Head of caudate nucleus (tissue), 42 donors: ENCODE results near the gene ZNF385D.

Experiments used
- DNase-seq, 42 donors: peaks; one replicate each; pipeline versions ENCODE4 v3.0.0 to v3.0.0-alpha.2; 2020 to 2021; ENCODE audit warnings: mixed read lengths in 7 of 42
- intact Hi-C: fragments of 100-400 bp; cut with DNase I; formaldehyde crosslinking; loops from one replicate; pipeline ENCODE4 v1.15.0; 2022

ZNF385D gene, protein sequence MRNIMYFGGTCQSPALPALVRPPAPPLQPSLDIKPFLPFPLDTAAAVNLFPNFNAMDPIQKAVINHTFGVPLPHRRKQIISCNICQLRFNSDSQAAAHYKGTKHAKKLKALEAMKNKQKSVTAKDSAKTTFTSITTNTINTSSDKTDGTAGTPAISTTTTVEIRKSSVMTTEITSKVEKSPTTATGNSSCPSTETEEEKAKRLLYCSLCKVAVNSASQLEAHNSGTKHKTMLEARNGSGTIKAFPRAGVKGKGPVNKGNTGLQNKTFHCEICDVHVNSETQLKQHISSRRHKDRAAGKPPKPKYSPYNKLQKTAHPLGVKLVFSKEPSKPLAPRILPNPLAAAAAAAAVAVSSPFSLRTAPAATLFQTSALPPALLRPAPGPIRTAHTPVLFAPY

GRCh38 chr3:21750831-21751391 lies at the start of gene ZNF385D:
ZNF385D (minus strand) TSS chr3:21751210; CDS start chr3:21750916, 294 bp downstream.
- intact Hi-C loops: no loop called here

DNA sequence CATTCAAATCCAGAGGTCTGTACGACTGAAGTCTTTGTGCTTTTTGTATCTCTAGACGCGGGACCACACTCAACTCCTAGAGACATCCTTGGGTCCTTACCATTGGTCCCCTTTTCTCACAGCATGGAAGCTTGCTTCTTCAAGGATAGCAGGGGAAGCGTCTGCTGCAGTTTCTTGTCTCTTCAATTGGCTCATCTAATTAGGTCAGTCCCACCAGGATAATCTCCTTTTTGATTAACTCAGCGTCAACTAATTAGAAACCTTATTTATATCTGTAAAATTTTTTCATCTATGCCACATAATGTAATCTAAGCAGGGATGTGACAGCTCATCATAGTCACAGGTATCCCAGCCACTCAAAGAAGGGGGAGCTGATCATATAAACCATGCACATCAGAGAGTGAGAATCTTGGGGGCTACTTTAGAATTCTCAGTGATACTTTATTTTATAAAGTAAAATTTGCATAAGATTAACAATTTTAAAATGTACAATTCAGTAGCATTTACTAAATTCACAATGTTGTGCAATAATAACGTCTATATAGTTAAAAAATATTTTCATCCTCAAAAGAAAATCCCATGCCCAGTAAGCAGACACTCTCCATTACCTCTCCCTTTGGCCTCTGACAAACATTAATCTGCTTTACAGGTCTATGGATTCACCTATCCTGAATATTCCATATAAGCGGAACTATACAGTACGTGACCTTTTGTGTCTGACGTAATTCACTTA lies 47.5 kb upstream of the ZNF385D start:
- no peak for DNase-seq
- intact Hi-C loops: no loop called here

More at GRCh38 chr3:21750831-21751391, at the start of gene ZNF385D:
- peak; percentile 8 to 73 (median 51) for DNase-seq

- intact Hi-C loops: no loop called here
- no peak for DNase-seq
Measured at GRCh38 chr3:21795921-21796320, 44.9 kb upstream of the ZNF385D start.

DNA sequence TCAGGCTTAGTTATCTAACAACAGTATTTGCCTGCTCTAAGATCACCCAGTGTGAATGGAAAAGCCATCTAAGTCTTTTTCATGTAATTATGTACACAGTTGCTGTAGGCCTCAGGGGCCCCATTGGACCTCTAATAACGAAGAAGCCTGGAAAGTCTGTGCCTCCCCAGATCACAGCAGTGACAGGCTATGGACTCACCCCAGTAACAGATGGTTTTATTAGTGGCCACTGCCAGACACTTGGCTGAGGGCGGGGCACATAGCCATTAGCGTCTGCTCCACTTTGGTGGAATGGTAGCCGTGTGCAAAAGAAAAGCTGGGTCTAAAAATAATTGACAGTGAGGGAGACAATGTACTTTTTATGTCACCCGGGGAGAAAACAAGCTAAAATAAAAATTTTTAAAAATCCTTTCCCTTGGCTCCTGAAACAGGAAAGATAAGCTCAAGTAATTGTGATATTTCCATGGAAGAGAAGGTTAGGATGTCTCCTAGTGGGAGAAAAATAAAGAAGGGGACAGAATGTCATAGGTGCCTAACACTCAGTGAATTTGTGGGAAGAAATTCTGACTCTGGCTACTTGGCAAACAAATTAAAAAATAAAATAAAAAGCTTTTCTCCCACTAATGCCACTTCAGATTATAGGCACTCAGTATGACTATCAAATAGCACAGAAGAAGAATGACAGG lies 44.3 kb upstream of the ZNF385D start:
- intact Hi-C loops: no loop called here
- DNase-seq: no peak

GRCh38 chr3:21794291-21794690 lies 43.3 kb upstream of the ZNF385D start:
- intact Hi-C loops: no loop called here
- DNase-seq: no peak

DNA sequence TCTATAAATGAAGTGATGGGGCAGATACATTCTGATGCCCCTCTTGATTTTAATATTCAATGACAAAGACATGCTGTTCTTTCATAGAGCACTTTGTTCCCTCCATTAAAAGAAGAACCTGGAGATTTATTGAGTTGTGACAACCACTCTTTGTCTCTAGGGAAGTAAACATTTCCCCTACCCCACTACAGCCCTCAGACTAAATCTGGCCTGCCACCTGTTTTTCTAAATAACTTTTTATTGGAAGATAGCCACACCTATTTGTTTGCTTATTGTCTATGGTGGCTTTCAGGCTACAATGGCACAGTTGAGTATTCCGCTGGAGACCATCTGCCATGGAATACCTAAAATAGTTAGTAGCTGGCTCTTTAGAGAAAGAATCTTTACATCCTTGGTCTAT lies 41.2 kb upstream of the ZNF385D start:
- DNase-seq: no peak
- intact Hi-C loops: no loop called here

DNA sequence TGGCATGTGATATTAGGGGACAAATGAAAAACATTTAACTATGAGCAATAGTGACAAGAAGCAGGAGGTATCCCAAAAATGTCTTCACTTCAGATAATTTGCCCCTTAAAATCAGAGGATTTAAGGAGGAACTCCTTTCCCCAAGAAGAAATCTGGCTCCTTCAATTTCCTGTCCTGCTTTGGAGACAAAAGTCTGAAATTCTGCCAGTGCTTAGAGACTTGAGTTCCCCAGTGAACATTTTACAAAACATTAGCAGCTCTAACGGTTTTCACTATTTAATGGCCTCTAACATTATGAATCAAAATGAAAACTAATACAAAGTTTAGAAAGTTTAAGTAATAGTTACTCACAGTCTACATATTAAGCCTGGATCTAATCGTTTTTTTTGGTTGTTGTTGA lies 40.3 kb upstream of the ZNF385D start:
- intact Hi-C loops: no loop called here
- no peak for DNase-seq

DNA sequence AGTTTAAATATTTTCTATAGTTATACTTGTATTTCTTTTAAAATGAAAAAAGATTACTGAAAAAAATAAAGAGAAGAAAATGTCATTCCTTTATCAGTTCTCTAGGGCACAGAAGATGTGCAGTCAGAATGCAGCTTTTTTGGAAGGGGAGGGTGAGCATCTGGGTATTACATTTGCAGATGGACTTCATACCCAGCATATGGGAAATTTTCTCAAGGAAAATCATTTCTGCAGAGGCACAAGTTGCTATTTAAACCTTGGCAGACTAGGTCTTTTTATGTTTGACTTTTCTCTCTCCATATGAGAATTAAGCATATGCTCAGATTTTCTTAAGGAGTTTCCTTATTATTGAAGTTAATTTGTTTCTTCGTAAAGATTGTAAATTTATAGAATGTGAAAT lies 39.5 kb upstream of the ZNF385D start:
- DNase-seq: no peak
- intact Hi-C loops: no loop called here

DNA sequence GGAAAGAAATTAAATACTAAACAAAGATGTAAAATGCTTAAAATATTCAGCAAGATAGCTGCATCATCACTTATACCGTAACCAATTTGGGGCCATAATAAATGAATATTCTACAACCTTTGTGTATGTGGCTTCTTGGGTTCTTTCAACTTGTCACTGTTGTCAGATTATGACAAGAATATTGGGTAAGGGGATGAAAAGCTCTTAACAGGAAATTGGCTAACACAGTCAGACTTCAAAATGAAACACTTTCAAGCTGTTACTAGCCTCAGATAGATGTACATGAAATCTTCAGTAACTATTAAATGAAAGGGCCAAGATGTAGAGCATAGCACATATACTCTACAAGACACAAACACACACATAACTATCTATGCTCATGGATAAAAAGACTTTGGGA lies 38.7 kb upstream of the ZNF385D start:
- intact Hi-C loops: no loop called here
- no peak for DNase-seq

DNA sequence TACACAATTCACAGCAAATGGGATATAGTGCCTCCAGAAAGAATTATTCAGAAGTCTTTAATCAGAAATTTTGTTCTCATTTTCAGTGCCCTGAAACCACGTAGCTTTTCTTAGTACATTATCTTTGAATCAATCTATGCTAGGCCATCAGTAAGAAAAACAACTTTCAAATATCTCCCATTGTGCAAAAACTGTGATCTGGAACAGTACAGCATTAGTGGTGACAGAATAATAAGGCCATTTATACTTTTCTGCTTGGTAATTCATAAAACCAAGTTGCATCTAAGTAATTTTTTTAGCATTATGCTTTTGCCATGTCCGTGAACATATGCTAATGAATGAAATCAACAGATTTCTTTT lies 35.4 kb upstream of the ZNF385D start:
- intact Hi-C loops: no loop called here
- DNase-seq: no peak

DNA sequence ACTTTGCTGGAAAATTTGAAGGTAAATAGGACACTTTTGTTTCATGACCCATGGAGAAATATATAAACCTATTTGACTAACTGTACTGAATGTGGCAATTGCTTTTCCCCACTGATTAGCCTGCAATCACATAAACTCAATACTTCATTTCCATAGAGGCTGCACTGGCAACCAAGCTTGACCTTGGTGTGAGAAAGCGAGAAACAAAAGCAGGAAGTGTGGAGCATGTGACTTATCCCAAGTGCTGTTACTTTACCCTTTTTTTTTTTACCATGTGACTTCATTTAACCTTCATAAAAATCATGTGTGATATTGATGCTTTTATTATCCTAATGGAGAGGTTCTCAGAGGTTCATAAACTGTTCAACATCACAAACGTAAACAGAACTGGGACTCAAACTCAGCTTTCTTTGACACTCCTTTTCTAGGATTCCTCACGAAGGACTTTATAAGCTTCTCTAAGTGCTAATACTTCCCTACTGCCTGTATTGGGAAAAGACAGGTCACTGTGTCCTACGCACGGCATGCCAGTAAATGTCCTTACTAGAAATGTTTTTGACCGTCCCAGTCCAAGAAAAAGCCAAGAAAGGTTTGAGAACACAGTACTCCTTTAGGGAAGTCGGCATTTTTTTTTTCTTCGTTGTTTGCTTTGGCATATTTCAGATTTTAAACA lies 34.9 kb upstream of the ZNF385D start:
- intact Hi-C loops: no loop called here
- DNase-seq: no peak

DNA sequence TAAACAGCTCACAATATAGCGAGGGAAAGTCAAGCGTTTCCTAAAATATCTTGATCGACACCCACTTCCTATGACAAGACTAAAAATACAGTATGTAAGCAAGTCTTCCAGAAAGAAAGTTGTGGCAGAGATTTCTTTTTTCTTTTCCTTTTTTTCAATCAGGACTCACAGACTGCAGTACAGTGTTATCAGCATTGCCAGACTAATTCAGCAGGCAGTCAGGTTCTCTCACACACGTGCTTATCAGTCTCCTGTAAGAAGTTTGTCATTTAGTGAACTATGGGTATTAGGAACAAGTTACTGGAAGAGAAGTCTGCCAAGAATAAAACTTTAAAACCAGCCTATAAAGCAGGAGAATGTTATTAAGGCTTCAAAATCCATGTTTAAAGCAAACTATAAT lies 32.8 kb upstream of the ZNF385D start:
- intact Hi-C loops: no loop called here
- peak in 2 of 42 donors; percentile 16 to 27 for DNase-seq

DNA sequence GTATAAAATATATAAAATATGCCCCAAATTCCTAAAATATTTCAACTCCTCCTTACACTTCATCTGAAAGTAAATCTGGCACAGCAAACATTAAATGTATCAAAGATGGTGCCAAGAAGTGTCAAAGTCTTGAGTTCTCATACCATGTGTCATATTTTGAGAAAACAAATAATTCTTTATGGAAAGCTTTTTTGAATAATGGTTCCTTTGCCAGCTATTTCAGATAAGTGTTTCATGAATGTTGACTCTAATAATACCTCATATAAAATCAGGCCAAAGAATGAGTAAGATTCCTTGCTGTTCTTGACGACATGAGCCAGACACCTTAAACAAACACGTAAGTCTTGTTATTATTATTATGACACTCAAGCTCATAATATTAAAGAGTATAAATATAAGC lies 30.3 kb upstream of the ZNF385D start:
- intact Hi-C loops: no loop called here
- no peak for DNase-seq

DNA sequence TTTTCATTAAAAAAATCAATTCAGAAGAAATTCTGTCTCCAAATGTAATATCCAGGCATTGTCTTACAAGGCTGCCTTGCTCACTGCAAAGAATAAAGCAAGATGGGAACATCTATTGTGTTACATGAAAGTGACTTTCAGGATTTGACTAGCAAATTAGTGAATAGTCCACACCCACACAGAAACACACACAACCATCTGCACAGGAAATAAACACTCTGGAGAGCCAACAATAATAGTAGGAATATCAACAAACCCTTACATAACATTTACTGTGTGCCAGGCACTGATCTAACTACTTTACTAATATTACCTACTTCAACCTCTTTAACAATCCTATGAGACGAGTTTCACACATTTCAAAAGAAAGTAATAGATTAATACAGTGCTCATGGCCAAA lies 28.9 kb upstream of the ZNF385D start:
- intact Hi-C loops: no loop called here
- no peak for DNase-seq

GRCh38 chr3:21778715-21779114 lies 27.7 kb upstream of the ZNF385D start:
- DNase-seq: no peak
- intact Hi-C loops: no loop called here

GRCh38 chr3:21777821-21778220 lies 26.8 kb upstream of the ZNF385D start:
- intact Hi-C loops: no loop called here
- no peak for DNase-seq

DNA sequence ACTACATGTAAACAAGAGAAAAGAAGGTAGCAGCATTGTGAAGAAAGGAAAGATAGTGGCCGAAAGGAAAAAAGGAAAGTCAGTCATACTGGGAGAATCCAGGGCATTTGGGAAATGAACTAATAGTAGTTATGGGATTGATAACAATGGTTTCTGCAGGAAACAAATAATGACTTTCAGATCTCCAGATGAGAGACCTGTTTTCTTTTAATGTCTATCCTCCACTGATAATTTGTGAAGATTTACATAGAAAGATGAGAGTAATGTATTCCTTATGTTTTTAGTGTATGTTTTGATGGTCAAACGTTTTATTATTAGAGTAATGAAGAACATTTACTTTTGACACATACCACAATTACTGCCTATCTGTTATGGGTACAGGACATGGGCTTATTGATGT lies 15.0 kb upstream of the ZNF385D start:
- no peak for DNase-seq
- intact Hi-C loops: no loop called here

DNA sequence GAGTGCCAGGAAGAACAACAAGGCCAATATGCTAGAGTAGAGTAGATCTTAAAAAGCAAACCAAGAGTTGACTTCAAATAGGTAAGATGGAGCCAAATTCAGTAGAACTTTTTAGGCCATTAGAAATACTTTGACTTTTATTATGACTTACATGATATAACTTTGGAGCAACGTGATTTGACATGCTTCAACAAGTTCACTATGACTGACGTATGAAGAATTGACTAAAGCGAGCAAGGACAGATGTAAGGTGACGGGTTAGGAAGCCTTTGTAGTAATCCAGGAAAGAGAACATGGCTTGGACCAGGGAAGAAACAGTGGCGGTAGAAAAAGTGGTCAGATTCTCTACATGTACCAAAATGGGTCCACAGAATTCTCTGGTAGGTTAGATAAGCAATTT lies 4.9 kb upstream of the ZNF385D start:
- no peak for DNase-seq
- intact Hi-C loops: no loop called here

GRCh38 chr3:21754839-21755238 lies 3.8 kb upstream of the ZNF385D start:
- no peak for DNase-seq
- intact Hi-C loops: no loop called here
